Measurements from ENCODE around the gene KCNIP3.

Gene KCNIP3

DNA sequence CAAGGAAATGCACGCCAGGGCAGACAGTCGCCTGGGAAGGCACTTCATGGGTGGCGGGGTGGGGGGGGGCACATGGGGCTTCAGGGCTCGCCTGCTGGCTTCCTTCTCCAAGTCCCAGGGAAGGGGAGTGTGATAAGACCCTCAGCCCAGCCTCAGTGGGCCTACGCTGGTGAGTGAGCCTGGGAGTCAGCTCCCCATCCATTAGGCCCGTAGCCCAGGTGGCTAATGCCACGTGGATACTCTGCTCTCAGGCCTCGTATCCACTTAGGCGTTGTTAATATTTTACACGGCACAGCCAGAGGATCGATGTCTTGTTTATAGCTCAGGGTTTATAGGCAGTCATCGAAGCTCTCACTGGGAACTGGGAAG lies 47.1 kb downstream of the KCNIP3 start:
- DNase-seq (ENCODE audit: low read depth): no peak
- TF ChIP-seq, protein P1, sequence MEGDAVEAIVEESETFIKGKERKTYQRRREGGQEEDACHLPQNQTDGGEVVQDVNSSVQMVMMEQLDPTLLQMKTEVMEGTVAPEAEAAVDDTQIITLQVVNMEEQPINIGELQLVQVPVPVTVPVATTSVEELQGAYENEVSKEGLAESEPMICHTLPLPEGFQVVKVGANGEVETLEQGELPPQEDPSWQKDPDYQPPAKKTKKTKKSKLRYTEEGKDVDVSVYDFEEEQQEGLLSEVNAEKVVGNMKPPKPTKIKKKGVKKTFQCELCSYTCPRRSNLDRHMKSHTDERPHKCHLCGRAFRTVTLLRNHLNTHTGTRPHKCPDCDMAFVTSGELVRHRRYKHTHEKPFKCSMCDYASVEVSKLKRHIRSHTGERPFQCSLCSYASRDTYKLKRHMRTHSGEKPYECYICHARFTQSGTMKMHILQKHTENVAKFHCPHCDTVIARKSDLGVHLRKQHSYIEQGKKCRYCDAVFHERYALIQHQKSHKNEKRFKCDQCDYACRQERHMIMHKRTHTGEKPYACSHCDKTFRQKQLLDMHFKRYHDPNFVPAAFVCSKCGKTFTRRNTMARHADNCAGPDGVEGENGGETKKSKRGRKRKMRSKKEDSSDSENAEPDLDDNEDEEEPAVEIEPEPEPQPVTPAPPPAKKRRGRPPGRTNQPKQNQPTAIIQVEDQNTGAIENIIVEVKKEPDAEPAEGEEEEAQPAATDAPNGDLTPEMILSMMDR (IDR thresholded peaks at IDR 0.05; ENCODE audit: low read length, missing control alignments): no peak
- H3K4me3 ChIP-seq (replicated peaks; ENCODE audit: low read depth, low read length): no peak overlapping the region

DNA sequence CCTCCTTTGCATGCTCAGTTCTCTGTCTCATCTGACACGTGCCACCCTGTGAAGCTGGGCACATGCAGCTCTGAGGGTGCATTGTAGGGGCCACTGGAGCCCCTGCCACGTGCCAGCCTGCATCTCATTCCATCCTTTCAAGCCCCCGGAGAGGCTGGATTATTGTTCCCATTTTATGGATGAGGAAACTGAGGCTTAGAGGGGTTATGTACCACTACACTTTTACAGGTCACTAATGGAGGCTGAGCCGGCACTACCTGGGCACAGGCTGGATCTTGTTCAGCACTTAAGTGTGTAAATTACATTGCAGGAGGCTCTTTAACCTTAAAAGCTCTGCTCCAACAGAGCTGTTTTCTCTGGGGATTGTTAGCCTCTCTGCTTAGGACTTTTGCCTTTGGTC lies 47.5 kb downstream of the KCNIP3 start:
- TF ChIP-seq, protein P1 (IDR thresholded peaks at IDR 0.05; ENCODE audit: low read length, missing control alignments): no peak
- no peak for DNase-seq (ENCODE audit: low read depth)
- H3K4me3 ChIP-seq (replicated peaks; ENCODE audit: low read depth, low read length): no peak overlapping the region

DNA sequence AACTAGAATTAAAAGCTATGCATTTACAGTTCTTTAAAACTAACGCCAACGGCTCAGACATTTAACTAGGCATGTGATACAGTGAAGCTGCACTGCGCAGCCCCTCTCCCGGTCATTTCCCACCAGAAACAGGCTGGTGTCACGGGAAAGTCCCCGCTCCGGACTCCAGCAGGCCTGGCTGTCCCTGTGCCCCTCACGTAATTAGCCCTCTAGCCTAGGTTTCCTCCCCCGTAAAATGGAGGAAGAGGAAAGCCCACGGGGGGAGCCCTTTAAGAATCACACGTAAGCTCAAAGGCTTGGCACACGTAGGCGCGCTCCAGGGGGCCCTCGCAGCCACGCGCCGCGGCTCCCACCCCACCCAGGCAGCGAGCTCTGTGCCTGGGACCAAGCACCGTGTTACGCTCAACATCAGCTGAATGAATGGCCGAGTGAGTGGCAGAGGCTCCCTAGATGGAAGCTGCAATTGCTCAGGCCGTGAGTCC lies 48.0 kb downstream of the KCNIP3 start:
- peak overlapping the region; percentile 60 for H3K4me3 ChIP-seq (replicated peaks; ENCODE audit: low read depth, low read length)
- DNase-seq (ENCODE audit: low read depth): no peak
- TF ChIP-seq, protein P1 (IDR thresholded peaks at IDR 0.05; ENCODE audit: low read length, missing control alignments): no peak

DNA sequence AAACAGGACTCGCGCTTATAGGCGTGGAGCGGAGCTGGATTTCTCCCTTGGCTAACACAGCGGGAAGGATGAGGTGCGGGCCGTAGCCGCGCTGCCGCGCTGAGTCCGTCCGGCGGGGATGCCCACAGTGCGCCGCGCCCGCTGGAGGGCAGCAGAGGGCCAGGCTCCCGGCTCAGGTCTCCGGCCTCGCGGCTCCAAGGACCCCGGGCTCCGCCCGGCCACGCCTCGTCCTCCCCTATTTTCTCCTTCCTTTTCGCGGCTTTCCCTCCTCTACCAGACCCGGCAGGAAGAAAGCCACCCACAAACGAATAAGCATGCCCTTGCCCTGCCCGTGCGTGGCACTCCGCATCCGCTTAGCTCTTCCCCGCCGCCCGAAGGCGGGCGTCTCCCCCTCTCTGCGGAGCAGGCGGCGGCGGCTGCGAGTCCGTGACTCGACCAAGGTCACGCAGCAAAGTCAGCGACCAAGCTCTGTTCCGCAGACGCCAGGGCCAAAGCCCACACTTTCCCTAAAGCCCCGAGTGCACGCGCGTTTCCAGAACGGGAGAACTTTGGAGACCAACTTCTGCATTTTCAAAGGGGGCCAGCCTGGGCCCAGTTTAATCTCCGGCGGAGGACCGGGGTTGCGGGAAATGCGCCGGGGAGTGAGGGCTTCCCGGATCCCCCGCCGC lies 48.5 kb downstream of the KCNIP3 start:
- peak overlapping the region; percentile 60 for H3K4me3 ChIP-seq (replicated peaks; ENCODE audit: low read depth, low read length)
- TF ChIP-seq, protein P1 (IDR thresholded peaks at IDR 0.05; ENCODE audit: low read length, missing control alignments): peak; percentile 57
- peak; percentile 84 for DNase-seq (ENCODE audit: low read depth)

DNA sequence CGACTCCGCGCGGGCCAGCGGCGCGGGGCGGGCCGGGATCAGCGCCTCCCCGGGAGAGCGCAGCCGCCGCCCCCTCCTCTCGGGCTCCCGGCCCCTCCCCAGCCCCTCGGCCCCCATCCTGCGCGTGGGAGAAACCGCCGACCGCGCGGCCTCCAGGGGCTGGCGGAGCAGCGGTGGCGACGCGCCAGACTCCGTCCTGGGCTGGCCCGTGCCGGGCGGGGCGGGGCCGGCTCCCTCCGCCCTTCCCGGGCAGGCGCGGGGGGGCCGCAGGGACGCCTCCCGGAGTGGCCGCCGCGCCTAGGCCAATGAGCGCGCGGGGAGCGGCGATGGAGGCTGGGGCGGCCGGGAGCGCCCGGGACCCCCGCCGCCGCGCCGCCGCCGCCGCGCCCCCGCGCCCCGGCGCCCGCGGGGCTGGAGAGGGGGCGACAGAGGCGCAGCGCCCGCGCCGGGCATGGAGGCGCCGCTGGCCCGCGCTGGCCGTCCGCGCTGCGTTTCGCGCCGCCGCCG lies 49.1 kb downstream of the KCNIP3 start:
- TF ChIP-seq, protein P1 (IDR thresholded peaks at IDR 0.05; ENCODE audit: low read length, missing control alignments): no peak
- peak; percentile 66 for DNase-seq (ENCODE audit: low read depth)
- H3K4me3 ChIP-seq (replicated peaks; ENCODE audit: low read depth, low read length): peak overlapping the region; percentile 60

DNA sequence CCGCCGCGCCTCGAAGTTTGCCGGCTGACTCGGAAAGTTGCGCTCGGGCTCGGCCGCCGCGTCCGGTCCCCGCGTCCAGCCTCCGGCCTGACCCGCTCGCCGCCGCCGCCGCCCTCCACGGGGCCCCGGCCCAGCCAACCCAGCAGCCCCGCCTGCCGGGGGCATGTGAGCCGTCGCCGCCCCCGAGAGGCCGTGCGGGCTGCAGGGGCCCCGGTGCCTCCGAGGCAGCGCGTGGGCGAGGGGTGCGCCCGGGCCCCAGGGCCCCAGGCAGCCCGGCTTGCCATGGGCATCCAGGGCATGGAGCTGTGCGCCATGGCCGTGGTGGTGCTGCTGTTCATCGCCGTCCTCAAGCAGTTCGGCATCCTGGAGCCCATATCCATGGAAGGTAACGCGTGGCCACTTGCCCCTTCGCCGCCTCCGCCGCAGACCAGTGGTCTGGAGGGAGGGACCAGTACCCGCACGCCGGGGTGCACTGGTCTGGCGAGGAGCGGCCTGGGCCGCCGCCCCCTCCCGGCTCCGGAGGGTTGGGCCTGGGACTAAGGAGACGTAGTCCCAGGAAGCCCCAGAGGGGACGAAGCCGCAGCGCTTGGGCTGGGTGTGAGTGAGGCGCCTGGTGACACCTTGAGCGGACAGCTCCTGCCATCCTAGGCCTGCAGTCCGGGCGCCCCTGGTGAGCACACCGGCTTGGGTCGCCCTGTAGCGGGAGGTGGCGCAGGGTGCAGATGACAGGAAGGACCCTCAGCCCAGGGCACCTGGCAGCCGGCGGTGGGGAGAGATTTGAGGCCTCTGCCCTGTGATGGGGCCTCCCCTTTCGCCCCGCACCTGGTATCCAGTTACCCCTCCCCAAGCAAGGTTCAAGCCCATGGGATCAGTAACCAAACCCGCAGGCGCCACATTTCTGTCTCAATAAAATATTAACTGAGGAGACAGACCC lies 49.9 kb downstream of the KCNIP3 start:
- TF ChIP-seq, protein P1 (IDR thresholded peaks at IDR 0.05; ENCODE audit: low read length, missing control alignments): no peak
- DNase-seq (ENCODE audit: low read depth): peak; percentile 18
- H3K4me3 ChIP-seq (replicated peaks; ENCODE audit: low read depth, low read length): peak overlapping the region; percentile 42
